OCI-LY7 (cell line): ENCODE data around the gene UBAP2. TPM values are rescaled to one million over a fixed set of nuclear protein-coding genes. Genes with fewer than 3 reads are reported as not detected.

Source experiments
- BruUV-seq: library from RNA; stranded (reverse); fragments of 400-500 nt; replicated peaks from 2 replicates; lab custom pipeline; 2021; lab: Mats Ljungman, UMichigan
- CTCF ChIA-PET: fragments of 300-600 bp; sonication (Branson Sonifier 250); formaldehyde crosslinking; loops from one replicate; lab custom pipeline; 2022; ENCODE audit warnings: antibody characterized with exemption; ENCODE audit not compliant: unreplicated experiment; lab: Charles Lee
- POLR2A ChIA-PET: fragments of 300-600 bp; sonication (Branson Sonifier 250); formaldehyde crosslinking; loops from one replicate; lab custom pipeline; 2022; ENCODE audit warnings: antibody characterized with exemption; lab: Charles Lee
- DNase-seq: peaks from one replicate; pipeline ENCODE4 v3.0.0-alpha.2; 2015; ENCODE audit warnings: low spot score
- H2AFZ ChIP-seq: fragments of 200-600 bp; sonication (generic), shearing (Covaris generic); 2 replicates; pipeline ENCODE4 v1.6.1; 2014; ENCODE audit warnings: mild to moderate bottlenecking, antibody characterized with exemption, low read length, moderate library complexity
- H3K27ac ChIP-seq: fragments of 200-600 bp; sonication (generic); 2 replicates; pipeline ENCODE4 v1.5.1; 2014; ENCODE audit warnings: mixed run types, low read depth, mild to moderate bottlenecking, moderate library complexity, low read length, inconsistent platforms; ENCODE audit not compliant: poor library complexity, severe bottlenecking
- H3K36me3 ChIP-seq: fragments of 200-600 bp; sonication (generic); 2 replicates; pipeline ENCODE4 v1.6.1; 2014; ENCODE audit warnings: mild to moderate bottlenecking, antibody characterized with exemption, low read length, moderate library complexity, mixed read lengths; ENCODE audit not compliant: insufficient read depth
- H3K4me1 ChIP-seq: fragments of 200-600 bp; sonication (generic); 2 replicates; pipeline ENCODE4 v1.5.1; 2014; ENCODE audit warnings: mild to moderate bottlenecking, low read length; ENCODE audit not compliant: insufficient read depth, poor library complexity, severe bottlenecking
- H3K4me2 ChIP-seq: fragments of 200-600 bp; sonication (generic); 2 replicates; pipeline ENCODE4 v1.6.1; 2014; ENCODE audit warnings: mild to moderate bottlenecking, low read length
- H3K4me3 ChIP-seq: fragments of 200-600 bp; sonication (generic); 2 replicates; pipeline ENCODE4 v1.5.1; 2014; ENCODE audit warnings: mild to moderate bottlenecking, low read depth, low read length; ENCODE audit not compliant: poor library complexity, severe bottlenecking
- H3K79me2 ChIP-seq: fragments of 200-600 bp; sonication (generic); 2 replicates; pipeline ENCODE4 v1.6.1; 2016; ENCODE audit warnings: low read depth, mild to moderate bottlenecking, low read length, moderate library complexity, mixed read lengths; ENCODE audit not compliant: insufficient read depth
- H3K9me2 ChIP-seq: fragments of 200-600 bp; sonication (generic); 2 replicates; pipeline ENCODE4 v1.6.1; 2016; ENCODE audit warnings: mild to moderate bottlenecking, low read length, mixed read lengths; ENCODE audit not compliant: insufficient read depth
- H3K9me3 ChIP-seq: fragments of 200-600 bp; sonication (generic); 2 replicates; pipeline ENCODE4 v1.6.1; 2014; ENCODE audit warnings: mild to moderate bottlenecking, mixed run types, low read length, mixed read lengths
- H4K20me1 ChIP-seq: fragments of 200-600 bp; sonication (generic); 2 replicates; pipeline ENCODE4 v1.6.1; 2014; ENCODE audit warnings: mild to moderate bottlenecking, antibody characterized with exemption, low read length, moderate library complexity, mixed read lengths; ENCODE audit not compliant: insufficient read depth
- EZH2phosphoT487 ChIP-seq: fragments of 200-600 bp; sonication (generic); IDR thresholded peaks from 2 replicates; pipeline ENCODE4 v1.6.1; 2018; ENCODE audit warnings: low read depth, borderline replicate concordance, mild to moderate bottlenecking, mixed run types, antibody characterized with exemption, low read length, moderate library complexity, mixed read lengths
- intact Hi-C: fragments of 100-400 bp; cut with micrococcal nuclease; formaldehyde crosslinking; loops from one replicate; pipeline ENCODE4 v1.10.0; 2022; ENCODE audit not compliant: unreplicated experiment
- total RNA-seq, 2 experiments: library from RNA; depleted of rRNA in 1 of 2; stranded (reverse); fragments of >200 nt in 1 of 2; shearing (Covaris generic) in 1 of 2; gene quantifications; 2 replicates each; pipeline ENCODE4 v1.2.3, GENCODE V29; 2014 to 2022
- TF ChIP-seq, protein P1 (sequence below): fragments of 200-600 bp; sonication (generic); conservative IDR thresholded peaks from 2 replicates; pipeline ENCODE4 v1.5.1; 2014; ENCODE audit warnings: mild to moderate bottlenecking, antibody characterized with exemption, low read length, moderate library complexity, mixed read lengths

Gene UBAP2
- total RNA-seq, 2 experiments from 2014 or later, result 28.5 to 63.9 TPM

DNA sequence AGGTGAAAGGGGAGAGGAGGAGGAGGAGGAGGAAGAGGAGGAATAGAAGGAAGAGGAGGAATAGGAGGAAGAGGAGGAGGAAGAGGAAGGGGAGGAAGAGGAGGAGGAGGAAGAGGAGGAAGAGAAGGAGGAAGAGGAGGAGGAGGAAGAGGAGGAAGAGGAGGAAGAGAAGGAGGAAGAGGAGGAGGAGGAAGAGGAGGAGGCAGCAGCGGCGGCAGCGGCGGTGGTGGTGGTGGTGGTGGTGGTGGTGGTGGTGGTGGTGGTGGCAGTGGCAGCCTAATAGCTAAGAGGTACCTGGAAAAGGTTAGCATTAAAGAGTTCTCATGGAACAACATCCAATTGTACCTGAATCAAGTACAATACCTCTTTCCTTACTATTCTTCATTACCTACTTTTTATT is 32.5 kb downstream of the UBAP2 start:
- Histone ChIP-seq H3K9me3 (no peaks in the 10 kb centered on the region), H3K4me3 (no peak overlapping the region), H4K20me1 (no peaks in the 10 kb centered on the region; the same call in 1 of the 2 replicates), H2AFZ (no peak overlapping the region), H3K36me3 (peaks cover 58% of the 10 kb centered on the region), H3K4me2 (no peak overlapping the region), H3K27ac (no peak overlapping the region), H3K9me2 (no peaks in the 10 kb centered on the region), H3K79me2 (peaks cover 51% of the 10 kb centered on the region), H3K4me1 (peaks cover 3% of the 10 kb centered on the region)
- no TSS peak for BruUV-seq
- POLR2A ChIA-PET, result interaction anchor here (0.7 kb wide), 1 partner anchor 53 kb away, joined by 4 read pairs; no protein-coding TSS in a partner anchor
- CTCF ChIA-PET, result no interaction called here
- intact Hi-C loops, result loop anchor here (10.0 kb wide), 1 partner anchor 139 kb away; no protein-coding TSS in a partner anchor
- TF ChIP-seq, protein P1, sequence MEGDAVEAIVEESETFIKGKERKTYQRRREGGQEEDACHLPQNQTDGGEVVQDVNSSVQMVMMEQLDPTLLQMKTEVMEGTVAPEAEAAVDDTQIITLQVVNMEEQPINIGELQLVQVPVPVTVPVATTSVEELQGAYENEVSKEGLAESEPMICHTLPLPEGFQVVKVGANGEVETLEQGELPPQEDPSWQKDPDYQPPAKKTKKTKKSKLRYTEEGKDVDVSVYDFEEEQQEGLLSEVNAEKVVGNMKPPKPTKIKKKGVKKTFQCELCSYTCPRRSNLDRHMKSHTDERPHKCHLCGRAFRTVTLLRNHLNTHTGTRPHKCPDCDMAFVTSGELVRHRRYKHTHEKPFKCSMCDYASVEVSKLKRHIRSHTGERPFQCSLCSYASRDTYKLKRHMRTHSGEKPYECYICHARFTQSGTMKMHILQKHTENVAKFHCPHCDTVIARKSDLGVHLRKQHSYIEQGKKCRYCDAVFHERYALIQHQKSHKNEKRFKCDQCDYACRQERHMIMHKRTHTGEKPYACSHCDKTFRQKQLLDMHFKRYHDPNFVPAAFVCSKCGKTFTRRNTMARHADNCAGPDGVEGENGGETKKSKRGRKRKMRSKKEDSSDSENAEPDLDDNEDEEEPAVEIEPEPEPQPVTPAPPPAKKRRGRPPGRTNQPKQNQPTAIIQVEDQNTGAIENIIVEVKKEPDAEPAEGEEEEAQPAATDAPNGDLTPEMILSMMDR, result no peak
- no peak for TF ChIP-seq EZH2phosphoT487
- no peak for DNase-seq

DNA sequence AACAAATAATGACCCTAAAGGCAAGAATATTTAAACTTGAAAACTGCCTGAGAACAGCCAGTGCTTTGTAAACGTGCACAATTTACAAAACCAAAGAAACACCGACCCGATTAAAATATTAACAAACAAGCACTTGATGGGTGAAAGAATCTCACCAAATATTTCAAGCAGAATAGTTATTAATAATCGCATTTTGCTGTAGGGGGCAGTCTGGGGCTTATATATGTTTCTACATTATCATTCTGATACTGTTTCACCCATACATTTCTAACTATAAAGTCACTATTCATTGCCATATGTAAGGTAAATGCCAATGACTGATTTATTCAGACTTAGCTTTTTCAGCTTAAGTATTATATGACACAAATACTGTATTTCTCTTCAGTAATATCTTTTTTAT is 37.7 kb downstream of the UBAP2 start:
- no peak for TF ChIP-seq EZH2phosphoT487
- TF ChIP-seq, protein P1, result peak; percentile 85
- Histone ChIP-seq H3K36me3 (peaks cover 91% of the 10 kb centered on the region), H4K20me1 (no peaks in the 10 kb centered on the region; the same call in 1 of the 2 replicates), H3K4me1 (no peaks in the 10 kb centered on the region), H2AFZ (no peak overlapping the region), H3K9me3 (no peaks in the 10 kb centered on the region), H3K4me2 (no peak overlapping the region), H3K4me3 (no peak overlapping the region), H3K79me2 (peaks cover 23% of the 10 kb centered on the region; the same call in 1 of the 2 replicates), H3K27ac (no peak overlapping the region), H3K9me2 (no peaks in the 10 kb centered on the region)
- no TSS peak for BruUV-seq
- DNase-seq, result peak; percentile 64
- ChIA-PET CTCF (no interaction called here), POLR2A (interaction anchor here (0.5 kb wide), 1 partner anchor 35 kb away, joined by 4 read pairs; no protein-coding TSS in a partner anchor)
- intact Hi-C loops, result loop anchor here (2.0 to 10.0 kb wide), 3 partner anchors 64 to 241 kb away; no protein-coding TSS in a partner anchor

DNA sequence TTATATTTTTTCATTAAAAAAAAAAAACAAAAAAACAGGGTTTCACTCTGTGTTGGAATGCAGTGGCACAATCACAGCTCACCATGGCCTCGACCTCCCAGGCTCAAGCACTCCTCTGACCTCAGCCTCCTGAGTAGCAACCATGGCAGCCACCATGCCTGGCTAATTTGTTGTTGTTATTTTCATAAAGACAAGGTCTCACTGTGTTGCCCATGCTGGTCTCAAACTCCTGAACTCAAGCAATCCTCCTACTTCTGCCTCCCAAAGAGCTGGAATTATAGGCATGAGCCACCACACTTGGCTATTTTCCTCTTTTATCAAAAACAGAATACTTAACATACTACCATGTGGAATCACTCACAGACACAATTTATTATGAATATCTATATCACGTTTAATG is 46.7 kb downstream of the UBAP2 start:
- no TSS peak for BruUV-seq
- POLR2A ChIA-PET, result interaction anchor here (0.5 to 0.6 kb wide), 2 partner anchors 11 to 170 kb away, joined by 4 to 5 read pairs; no protein-coding TSS in a partner anchor
- H4K20me1 ChIP-seq, result no peaks in the 10 kb centered on the region
- H3K9me3 ChIP-seq, result no peaks in the 10 kb centered on the region
- intact Hi-C loops, result no loop called here
- H3K4me3 ChIP-seq, result no peak overlapping the region
- H3K9me2 ChIP-seq, result no peaks in the 10 kb centered on the region
- H3K36me3 ChIP-seq, result peaks cover 85% of the 10 kb centered on the region
- no peak overlapping the region for H2AFZ ChIP-seq
- peaks cover 10% of the 10 kb centered on the region; the same call in 1 of the 2 replicates for H3K79me2 ChIP-seq
- H3K4me1 ChIP-seq, result no peaks in the 10 kb centered on the region
- TF ChIP-seq, protein P1, result no peak
- TF ChIP-seq EZH2phosphoT487, result no peak
- CTCF ChIA-PET, result no interaction called here
- no peak for DNase-seq
- no peak overlapping the region for H3K27ac ChIP-seq
- no peak overlapping the region for H3K4me2 ChIP-seq
